Measurements from ENCODE around the gene CA10.

- TF ChIP-seq EZH2 (IDR thresholded peaks at IDR 0.05; ENCODE audit: borderline replicate concordance), result no peak
- no peak for TF ChIP-seq CTCF (IDR thresholded peaks at IDR 0.05; ENCODE audit: poor library complexity)
These were observed 388.3 kb downstream of the CA10 start for GRCh38 chr17:51770027-51770759.
